Measurements from ENCODE around the gene INTU.

The INTU gene

GRCh38 chr4:127748957-127749356 is 116.2 kb downstream of the INTU start:
- DNase-seq (ENCODE audit: low spot score), result no peak

GRCh38 chr4:127756906-127757305 is 124.1 kb downstream of the INTU start:
- no peak for DNase-seq (ENCODE audit: low spot score)

GRCh38 chr4:127759228-127759820 is 126.6 kb downstream of the INTU start:
- no peak for DNase-seq (ENCODE audit: low spot score)

GRCh38 chr4:127759893-127760292 is 127.1 kb downstream of the INTU start:
- DNase-seq (ENCODE audit: low spot score), result no peak

GRCh38 chr4:127771535-127772275 is 138.9 kb downstream of the INTU start:
- DNase-seq (ENCODE audit: low spot score), result no peak

GRCh38 chr4:127772769-127773671 is 140.3 kb downstream of the INTU start:
- DNase-seq (ENCODE audit: low spot score), result no peak

GRCh38 chr4:127775843-127776242 is 143.1 kb downstream of the INTU start:
- DNase-seq (ENCODE audit: low spot score), result no peak
